Osteocyte (in vitro differentiated cells): ENCODE measurements around the gene SLC31A2. TPM values are rescaled to one million over a fixed set of nuclear protein-coding genes. Genes with fewer than 3 reads are reported as not detected.

Experiments used
- DNase-seq: peaks from one replicate; pipeline ENCODE4 v3.0.0; 2021; ENCODE audit warnings: mixed read lengths; ENCODE audit not compliant: unreplicated experiment; ENCODE audit errors: extremely low spot score
- H3K27ac Mint-ChIP-seq: one replicate; pipeline ENCODE4 v1.8.0; 2021; ENCODE audit warnings: mild to moderate bottlenecking, mixed read lengths; ENCODE audit not compliant: unreplicated experiment
- H3K27me3 Mint-ChIP-seq: one replicate; pipeline ENCODE4 v1.8.0; 2021; ENCODE audit warnings: mixed read lengths; ENCODE audit not compliant: unreplicated experiment
- H3K36me3 Mint-ChIP-seq: one replicate; pipeline ENCODE4 v1.8.0; 2021; ENCODE audit warnings: mixed read lengths; ENCODE audit not compliant: unreplicated experiment
- H3K4me1 Mint-ChIP-seq: one replicate; pipeline ENCODE4 v1.8.0; 2021; ENCODE audit warnings: mixed read lengths; ENCODE audit not compliant: unreplicated experiment
- H3K4me3 Mint-ChIP-seq: one replicate; pipeline ENCODE4 v1.8.0; 2021; ENCODE audit warnings: mild to moderate bottlenecking, moderate library complexity, mixed read lengths; ENCODE audit not compliant: unreplicated experiment
- H3K9me3 Mint-ChIP-seq: one replicate; pipeline ENCODE4 v1.8.0; 2021; ENCODE audit warnings: mixed read lengths; ENCODE audit not compliant: unreplicated experiment
- total RNA-seq: library from RNA; stranded (reverse); gene quantifications from 2 replicates; pipeline ENCODE4 v1.2.1, GENCODE V29; 2021
- TF ChIP-seq, protein P1 (sequence below): fragments of 200-600 bp; sonication (generic); IDR thresholded peaks from 2 replicates; pipeline ENCODE4 v1.5.0; 2021; ENCODE audit warnings: antibody characterized with exemption, mild to moderate bottlenecking, moderate library complexity

The SLC31A2 gene
- total RNA-seq, 1 donor from 2014 or later = 3.3 TPM

DNA sequence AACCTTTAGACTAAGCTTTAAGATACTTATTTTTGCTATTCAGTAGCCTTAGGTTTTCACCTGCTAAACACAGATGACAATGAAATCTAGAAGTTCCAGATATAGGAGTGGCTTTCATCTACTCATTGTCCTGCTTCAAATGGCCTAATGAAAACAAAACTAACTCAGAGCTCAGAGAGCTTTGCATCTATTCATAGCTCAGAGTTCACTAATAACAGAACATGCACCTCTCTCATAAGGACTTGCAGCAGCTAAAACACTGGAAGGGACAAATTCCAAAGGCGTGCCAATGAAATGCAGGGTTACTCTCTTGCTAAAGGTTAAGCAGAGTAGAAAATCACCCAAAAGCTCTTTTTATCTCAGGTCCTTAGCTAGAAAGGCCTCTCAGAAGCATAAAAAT lies 29.0 kb downstream of the SLC31A2 start:
- no peaks in the 10 kb centered on the region for H3K4me1 Mint-ChIP-seq
- no peaks in the 10 kb centered on the region for H3K27me3 Mint-ChIP-seq
- peaks cover 72% of the 10 kb centered on the region for H3K36me3 Mint-ChIP-seq

DNA sequence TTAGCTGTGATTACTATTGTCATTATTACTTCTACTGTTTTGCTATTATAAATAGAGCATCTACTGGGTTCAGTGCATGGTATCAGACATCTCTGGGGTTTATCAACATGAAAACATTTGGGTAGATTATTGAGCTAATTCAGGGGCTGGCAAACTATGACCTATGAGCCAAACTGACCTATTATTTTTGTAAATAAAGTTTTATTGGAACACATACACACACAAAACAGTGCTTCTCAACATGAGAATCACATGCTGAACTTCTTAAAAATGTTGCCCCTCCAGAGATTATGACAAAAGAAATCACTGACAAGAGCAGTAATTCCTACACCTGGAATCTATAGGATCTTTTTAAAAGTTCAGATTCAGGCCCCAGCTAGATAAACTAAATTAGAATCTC lies 30.4 kb downstream of the SLC31A2 start:
- no peaks in the 10 kb centered on the region for H3K4me1 Mint-ChIP-seq
- no peaks in the 10 kb centered on the region for H3K9me3 Mint-ChIP-seq
- H3K4me3 Mint-ChIP-seq = no peak overlapping the region

More for the DNA sequence above, 29.0 kb downstream of the SLC31A2 start:
- no peaks in the 10 kb centered on the region for H3K9me3 Mint-ChIP-seq
- H3K27ac Mint-ChIP-seq = no peak overlapping the region
- no peak overlapping the region for H3K4me3 Mint-ChIP-seq
- TF ChIP-seq, protein P1, sequence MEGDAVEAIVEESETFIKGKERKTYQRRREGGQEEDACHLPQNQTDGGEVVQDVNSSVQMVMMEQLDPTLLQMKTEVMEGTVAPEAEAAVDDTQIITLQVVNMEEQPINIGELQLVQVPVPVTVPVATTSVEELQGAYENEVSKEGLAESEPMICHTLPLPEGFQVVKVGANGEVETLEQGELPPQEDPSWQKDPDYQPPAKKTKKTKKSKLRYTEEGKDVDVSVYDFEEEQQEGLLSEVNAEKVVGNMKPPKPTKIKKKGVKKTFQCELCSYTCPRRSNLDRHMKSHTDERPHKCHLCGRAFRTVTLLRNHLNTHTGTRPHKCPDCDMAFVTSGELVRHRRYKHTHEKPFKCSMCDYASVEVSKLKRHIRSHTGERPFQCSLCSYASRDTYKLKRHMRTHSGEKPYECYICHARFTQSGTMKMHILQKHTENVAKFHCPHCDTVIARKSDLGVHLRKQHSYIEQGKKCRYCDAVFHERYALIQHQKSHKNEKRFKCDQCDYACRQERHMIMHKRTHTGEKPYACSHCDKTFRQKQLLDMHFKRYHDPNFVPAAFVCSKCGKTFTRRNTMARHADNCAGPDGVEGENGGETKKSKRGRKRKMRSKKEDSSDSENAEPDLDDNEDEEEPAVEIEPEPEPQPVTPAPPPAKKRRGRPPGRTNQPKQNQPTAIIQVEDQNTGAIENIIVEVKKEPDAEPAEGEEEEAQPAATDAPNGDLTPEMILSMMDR = no peak
- no peak for DNase-seq

DNA sequence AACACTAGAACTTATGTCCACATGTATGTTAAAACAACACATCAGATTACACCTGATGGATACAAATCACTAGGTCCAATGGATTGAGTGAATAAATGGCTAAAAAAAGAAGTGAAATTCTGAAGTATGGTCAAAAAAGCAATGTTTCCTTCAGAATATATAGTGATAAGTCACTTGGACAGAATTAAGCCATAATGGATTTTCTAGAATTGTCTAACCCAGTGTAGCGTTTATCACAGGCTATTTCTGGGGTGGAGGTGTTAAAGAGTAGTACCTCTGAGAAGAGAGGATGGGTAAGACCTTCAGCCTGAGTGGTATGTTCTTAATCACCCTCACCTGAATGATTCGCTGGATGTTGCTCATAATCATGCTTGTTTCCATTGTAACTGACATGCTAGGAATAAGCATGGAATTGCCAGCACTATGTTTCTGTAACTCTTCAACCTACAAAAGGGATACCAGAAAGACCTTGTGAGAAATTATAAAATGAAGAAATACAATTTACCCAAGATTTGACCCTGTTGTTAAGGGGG lies 33.2 kb downstream of the SLC31A2 start:
- Mint-ChIP-seq H3K36me3 (peaks cover 66% of the 10 kb centered on the region), H3K9me3 (no peaks in the 10 kb centered on the region)

More for the DNA sequence above, 30.4 kb downstream of the SLC31A2 start:
- H3K27ac Mint-ChIP-seq = no peak overlapping the region
- TF ChIP-seq, protein P1 = no peak
- peaks cover 76% of the 10 kb centered on the region for H3K36me3 Mint-ChIP-seq
- DNase-seq = no peak
- H3K27me3 Mint-ChIP-seq = no peaks in the 10 kb centered on the region

DNA sequence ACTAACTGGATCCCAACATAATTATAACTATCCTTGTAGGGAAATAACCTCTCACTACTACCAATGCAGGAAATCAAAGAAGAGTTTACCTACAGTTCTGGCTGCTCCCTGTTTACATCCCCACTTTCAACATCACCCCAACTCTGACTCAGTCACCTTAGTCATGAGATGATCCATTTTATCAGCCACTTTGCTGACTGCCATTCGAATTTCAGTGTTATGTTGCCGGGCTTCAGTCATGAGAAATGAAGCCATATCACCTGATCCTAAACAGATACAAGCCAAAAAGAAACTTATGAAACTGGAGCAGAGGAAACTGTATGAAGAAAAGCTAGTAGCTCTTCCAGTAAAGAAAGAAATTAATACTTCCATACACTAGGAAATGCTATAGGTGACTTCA lies 33.7 kb downstream of the SLC31A2 start:
- no peak for DNase-seq
- Mint-ChIP-seq H3K4me1 (peaks cover 10% of the 10 kb centered on the region), H3K9me3 (no peaks in the 10 kb centered on the region), H3K27ac (no peak overlapping the region), H3K27me3 (no peaks in the 10 kb centered on the region), H3K4me3 (no peak overlapping the region), H3K36me3 (peaks cover 64% of the 10 kb centered on the region)
- TF ChIP-seq, protein P1 = no peak

More for the DNA sequence above, 33.2 kb downstream of the SLC31A2 start:
- Mint-ChIP-seq H3K4me3 (no peak overlapping the region), H3K4me1 (peaks cover 10% of the 10 kb centered on the region), H3K27me3 (no peaks in the 10 kb centered on the region), H3K27ac (no peak overlapping the region)
- DNase-seq = no peak
- TF ChIP-seq, protein P1 = no peak

DNA sequence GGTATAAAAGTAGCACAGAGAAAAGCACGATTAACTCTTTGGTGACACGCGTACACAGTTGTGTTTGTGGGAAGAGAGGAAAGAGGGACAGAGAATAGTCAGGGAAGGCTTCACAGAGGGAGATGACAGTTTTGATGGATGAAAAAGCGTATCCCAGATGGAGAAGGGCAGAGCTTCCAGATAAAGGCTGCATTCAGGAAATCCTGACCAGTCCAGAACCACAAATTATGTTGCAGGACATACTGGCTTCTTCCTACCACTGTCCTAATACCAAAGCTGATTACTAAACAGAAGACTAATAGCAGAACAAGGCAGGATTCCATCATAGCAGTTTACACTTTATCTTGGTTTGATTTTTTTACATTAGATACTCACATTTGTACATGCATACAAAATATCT lies 34.5 kb downstream of the SLC31A2 start:
- Mint-ChIP-seq H3K4me1 (peaks cover 10% of the 10 kb centered on the region), H3K27ac (no peak overlapping the region)

More for the DNA sequence above, 34.5 kb downstream of the SLC31A2 start:
- no peaks in the 10 kb centered on the region for H3K9me3 Mint-ChIP-seq
- H3K36me3 Mint-ChIP-seq = peaks cover 66% of the 10 kb centered on the region
- no peak overlapping the region for H3K4me3 Mint-ChIP-seq
- no peaks in the 10 kb centered on the region for H3K27me3 Mint-ChIP-seq
- DNase-seq = no peak
- TF ChIP-seq, protein P1 = no peak
